OCI-LY1 (cell line): ENCODE results near the gene RPP38.

ENCODE experiments used
- H2AFZ ChIP-seq: fragments of 200-600 bp; sonication (generic), shearing (Covaris generic); 2 replicates; pipeline ENCODE4 v1.6.0; 2014; ENCODE audit warnings: antibody characterized with exemption, mild to moderate bottlenecking, low read length
- H3F3A ChIP-seq: fragments of 200-600 bp; sonication (generic), shearing (Covaris generic); 2 replicates; pipeline ENCODE4 v1.6.0; 2014; ENCODE audit warnings: mild to moderate bottlenecking, antibody characterized with exemption, low read length, moderate library complexity; ENCODE audit not compliant: insufficient read depth
- H3K27ac ChIP-seq: fragments of 200-600 bp; sonication (generic); 2 replicates; pipeline ENCODE4 v1.5.1; 2014; ENCODE audit warnings: low read length, mixed run types, mild to moderate bottlenecking, low read depth; ENCODE audit not compliant: poor library complexity, severe bottlenecking
- H3K27me3 ChIP-seq: fragments of 200-600 bp; sonication (generic); 2 replicates; pipeline ENCODE4 v1.6.0; 2014; ENCODE audit warnings: antibody characterized with exemption, mild to moderate bottlenecking, low read length, moderate library complexity; ENCODE audit not compliant: insufficient read depth
- H3K36me3 ChIP-seq: fragments of 200-600 bp; sonication (generic); 2 replicates; pipeline ENCODE4 v1.6.1; 2014; ENCODE audit warnings: mild to moderate bottlenecking, antibody characterized with exemption, low read length, moderate library complexity, mixed read lengths; ENCODE audit not compliant: insufficient read depth
- H3K4me1 ChIP-seq: fragments of 200-600 bp; sonication (generic); 2 replicates; pipeline ENCODE4 v1.5.1; 2014; ENCODE audit warnings: mild to moderate bottlenecking, low read length, moderate library complexity; ENCODE audit not compliant: insufficient read depth, severe bottlenecking
- H3K4me2 ChIP-seq: fragments of 200-600 bp; sonication (generic), shearing (Covaris generic); 2 replicates; pipeline ENCODE4 v1.6.1; 2014; ENCODE audit warnings: low read length
- H3K4me3 ChIP-seq: fragments of 200-600 bp; sonication (generic); 2 replicates; pipeline ENCODE4 v1.5.1; 2014; ENCODE audit warnings: low read length, low read depth, mild to moderate bottlenecking, mixed read lengths; ENCODE audit not compliant: poor library complexity, severe bottlenecking
- H3K79me2 ChIP-seq: fragments of 200-600 bp; shearing (Covaris generic); 2 replicates; pipeline ENCODE4 v1.6.1; 2016; ENCODE audit warnings: mixed run types, low read length, mixed read lengths; ENCODE audit not compliant: insufficient read depth
- H3K9ac ChIP-seq: fragments of 200-600 bp; sonication (generic), shearing (Covaris generic); 2 replicates; pipeline ENCODE4 v1.6.1; 2014; ENCODE audit warnings: mild to moderate bottlenecking, low read length, mixed read lengths
- H3K9me2 ChIP-seq: fragments of 200-600 bp; sonication (generic), shearing (Covaris generic); 2 replicates; pipeline ENCODE4 v1.6.1; 2014; ENCODE audit warnings: low read depth, mild to moderate bottlenecking, low read length, mixed read lengths
- H3K9me3 ChIP-seq: fragments of 200-600 bp; shearing (Covaris generic); 2 replicates; pipeline ENCODE4 v1.6.1; 2014; ENCODE audit warnings: low read length, mixed read lengths
- H4K20me1 ChIP-seq: fragments of 200-600 bp; sonication (generic), shearing (Covaris generic); 2 replicates; pipeline ENCODE4 v1.6.0; 2016; ENCODE audit warnings: mild to moderate bottlenecking, low read length; ENCODE audit not compliant: insufficient read depth
- EZH2 ChIP-seq: fragments of 200-600 bp; sonication (generic), shearing (Covaris generic); IDR thresholded peaks from 2 replicates; pipeline ENCODE4 v1.8.0; 2017; ENCODE audit warnings: borderline replicate concordance, mixed run types, mild to moderate bottlenecking, antibody characterized with exemption, low read length, moderate library complexity, mixed read lengths
- TF ChIP-seq, protein P1 (sequence below): fragments of 200-600 bp; sonication (generic), shearing (Covaris generic); IDR thresholded peaks from 2 replicates; pipeline ENCODE4 v1.5.1; 2017; ENCODE audit warnings: mild to moderate bottlenecking, antibody characterized with exemption, low read length, moderate library complexity, mixed read lengths

RPP38 gene

DNA sequence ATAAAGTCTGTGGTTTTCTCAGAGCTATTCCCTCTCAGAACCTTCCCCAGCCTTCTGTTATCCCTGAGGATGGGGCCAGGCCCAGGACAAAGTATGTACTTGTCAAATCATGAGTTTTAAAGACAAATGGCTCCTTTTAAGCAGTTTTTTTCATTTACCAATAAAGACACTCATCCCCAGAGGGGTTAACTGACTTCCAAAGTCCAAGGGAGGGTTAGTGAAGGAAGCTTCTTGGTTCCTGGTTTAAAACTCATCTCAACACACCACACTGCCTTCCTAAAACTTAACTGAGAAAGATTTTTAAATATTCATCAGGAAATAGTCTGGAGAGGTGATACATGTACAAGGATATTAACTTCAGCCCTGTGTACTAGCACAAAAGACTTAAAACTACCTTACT is 55.4 kb downstream of the RPP38 start:
- Histone ChIP-seq H3F3A (no peaks in the 10 kb centered on the region), H3K9me3 (no peaks in the 10 kb centered on the region), H3K9me2 (no peaks in the 10 kb centered on the region), H3K4me1 (no peaks in the 10 kb centered on the region), H3K4me3 (no peak overlapping the region), H3K36me3 (no peaks in the 10 kb centered on the region), H3K9ac (no peak overlapping the region), H2AFZ (no peak overlapping the region), H3K4me2 (no peak overlapping the region), H3K27ac (no peak overlapping the region), H4K20me1 (no peaks in the 10 kb centered on the region), H3K27me3 (no peaks in the 10 kb centered on the region), H3K79me2 (no peaks in the 10 kb centered on the region)
- TF ChIP-seq, protein P1, sequence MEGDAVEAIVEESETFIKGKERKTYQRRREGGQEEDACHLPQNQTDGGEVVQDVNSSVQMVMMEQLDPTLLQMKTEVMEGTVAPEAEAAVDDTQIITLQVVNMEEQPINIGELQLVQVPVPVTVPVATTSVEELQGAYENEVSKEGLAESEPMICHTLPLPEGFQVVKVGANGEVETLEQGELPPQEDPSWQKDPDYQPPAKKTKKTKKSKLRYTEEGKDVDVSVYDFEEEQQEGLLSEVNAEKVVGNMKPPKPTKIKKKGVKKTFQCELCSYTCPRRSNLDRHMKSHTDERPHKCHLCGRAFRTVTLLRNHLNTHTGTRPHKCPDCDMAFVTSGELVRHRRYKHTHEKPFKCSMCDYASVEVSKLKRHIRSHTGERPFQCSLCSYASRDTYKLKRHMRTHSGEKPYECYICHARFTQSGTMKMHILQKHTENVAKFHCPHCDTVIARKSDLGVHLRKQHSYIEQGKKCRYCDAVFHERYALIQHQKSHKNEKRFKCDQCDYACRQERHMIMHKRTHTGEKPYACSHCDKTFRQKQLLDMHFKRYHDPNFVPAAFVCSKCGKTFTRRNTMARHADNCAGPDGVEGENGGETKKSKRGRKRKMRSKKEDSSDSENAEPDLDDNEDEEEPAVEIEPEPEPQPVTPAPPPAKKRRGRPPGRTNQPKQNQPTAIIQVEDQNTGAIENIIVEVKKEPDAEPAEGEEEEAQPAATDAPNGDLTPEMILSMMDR, result no peak
- no peak for TF ChIP-seq EZH2
